ENCODE results near the gene TM2D3.

TM2D3 gene

DNA sequence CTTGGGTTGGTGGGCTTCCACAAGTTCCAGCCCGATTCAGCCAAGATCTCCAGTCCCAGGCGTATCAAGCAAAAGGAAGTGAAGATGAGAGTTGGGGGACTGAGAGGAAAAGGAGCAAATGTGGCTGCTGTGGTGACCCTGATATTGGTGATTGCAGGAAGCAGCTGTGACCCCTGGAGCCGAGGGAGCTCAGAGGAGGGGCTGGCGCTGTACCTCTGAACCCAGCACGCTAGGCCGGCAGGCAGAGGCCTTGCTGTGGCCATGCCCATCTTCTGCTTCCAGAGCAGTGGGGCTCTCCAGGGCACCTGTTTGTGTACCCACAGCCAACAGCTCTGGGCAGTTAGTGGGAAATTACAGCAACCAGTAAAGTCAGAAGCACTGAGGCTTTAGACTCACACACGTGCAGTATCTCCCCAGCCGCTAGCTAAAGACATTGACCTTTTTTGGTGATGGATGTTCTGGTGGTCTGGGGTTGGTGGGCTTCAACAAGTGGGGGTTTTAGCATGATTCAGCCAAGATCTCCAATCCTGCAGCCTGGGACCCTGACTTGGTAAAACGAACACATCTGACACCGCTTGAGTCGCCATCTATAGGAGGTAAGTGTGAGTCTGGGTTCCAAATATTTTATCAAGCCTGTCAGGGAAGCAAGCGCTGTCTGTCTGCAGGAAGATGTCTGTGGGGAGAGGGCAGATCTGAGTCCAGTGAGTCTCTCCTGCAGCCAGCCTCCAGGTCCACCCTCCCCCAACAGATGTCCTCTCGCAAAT lies 33.1 kb downstream of the TM2D3 start:
- TF ChIP-seq, protein P1, sequence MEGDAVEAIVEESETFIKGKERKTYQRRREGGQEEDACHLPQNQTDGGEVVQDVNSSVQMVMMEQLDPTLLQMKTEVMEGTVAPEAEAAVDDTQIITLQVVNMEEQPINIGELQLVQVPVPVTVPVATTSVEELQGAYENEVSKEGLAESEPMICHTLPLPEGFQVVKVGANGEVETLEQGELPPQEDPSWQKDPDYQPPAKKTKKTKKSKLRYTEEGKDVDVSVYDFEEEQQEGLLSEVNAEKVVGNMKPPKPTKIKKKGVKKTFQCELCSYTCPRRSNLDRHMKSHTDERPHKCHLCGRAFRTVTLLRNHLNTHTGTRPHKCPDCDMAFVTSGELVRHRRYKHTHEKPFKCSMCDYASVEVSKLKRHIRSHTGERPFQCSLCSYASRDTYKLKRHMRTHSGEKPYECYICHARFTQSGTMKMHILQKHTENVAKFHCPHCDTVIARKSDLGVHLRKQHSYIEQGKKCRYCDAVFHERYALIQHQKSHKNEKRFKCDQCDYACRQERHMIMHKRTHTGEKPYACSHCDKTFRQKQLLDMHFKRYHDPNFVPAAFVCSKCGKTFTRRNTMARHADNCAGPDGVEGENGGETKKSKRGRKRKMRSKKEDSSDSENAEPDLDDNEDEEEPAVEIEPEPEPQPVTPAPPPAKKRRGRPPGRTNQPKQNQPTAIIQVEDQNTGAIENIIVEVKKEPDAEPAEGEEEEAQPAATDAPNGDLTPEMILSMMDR (IDR thresholded peaks at IDR 0.05; ENCODE audit: unreplicated experiment in 3 of 3), result no peak
- Mint-ChIP-seq H3K27ac (peak overlapping the region; percentile 50 to 80 (median 79)), H3K4me1 (peaks cover 64% of the 10 kb centered on the region), H3K36me3 (ENCODE audit: low read depth) (peaks cover 20% of the 10 kb centered on the region), H3K9me3 (peaks cover 19% of the 10 kb centered on the region), H3K27me3 (ENCODE audit: low read depth) (peaks cover 9% of the 10 kb centered on the region), H3K4me3 (no peak overlapping the region)

DNA sequence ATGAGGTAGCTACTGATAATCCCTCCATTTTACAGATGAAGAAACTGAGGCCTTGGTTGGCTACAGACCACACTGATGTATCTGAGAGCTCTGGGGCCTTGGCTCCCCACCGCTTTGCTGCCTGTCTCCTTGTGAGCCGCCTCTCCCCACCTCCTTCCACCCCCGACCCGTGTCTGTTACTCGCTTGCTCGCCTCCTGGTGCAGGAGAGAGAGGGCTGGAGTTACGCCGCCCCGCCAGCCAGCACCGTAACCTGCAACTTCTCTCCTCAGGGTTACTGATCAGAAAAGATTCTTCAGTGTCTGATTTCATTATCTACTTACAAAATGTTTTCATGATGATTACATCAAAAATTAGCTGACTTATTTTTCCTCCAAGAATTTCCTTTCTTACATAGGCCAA lies 34.1 kb downstream of the TM2D3 start:
- peaks cover 10% of the 10 kb centered on the region for H3K36me3 Mint-ChIP-seq (ENCODE audit: low read depth)
- H3K4me1 Mint-ChIP-seq, result peaks cover 74% of the 10 kb centered on the region
- peaks cover 9% of the 10 kb centered on the region for H3K27me3 Mint-ChIP-seq (ENCODE audit: low read depth)
- TF ChIP-seq, protein P1 (IDR thresholded peaks at IDR 0.05; ENCODE audit: unreplicated experiment in 3 of 3), result no peak
- peak overlapping the region; percentile 50 to 80 (median 79) for H3K27ac Mint-ChIP-seq
- H3K9me3 Mint-ChIP-seq, result peaks cover 11% of the 10 kb centered on the region
- H3K4me3 Mint-ChIP-seq, result peak overlapping the region in 1 of 3 experiments; percentile 56

DNA sequence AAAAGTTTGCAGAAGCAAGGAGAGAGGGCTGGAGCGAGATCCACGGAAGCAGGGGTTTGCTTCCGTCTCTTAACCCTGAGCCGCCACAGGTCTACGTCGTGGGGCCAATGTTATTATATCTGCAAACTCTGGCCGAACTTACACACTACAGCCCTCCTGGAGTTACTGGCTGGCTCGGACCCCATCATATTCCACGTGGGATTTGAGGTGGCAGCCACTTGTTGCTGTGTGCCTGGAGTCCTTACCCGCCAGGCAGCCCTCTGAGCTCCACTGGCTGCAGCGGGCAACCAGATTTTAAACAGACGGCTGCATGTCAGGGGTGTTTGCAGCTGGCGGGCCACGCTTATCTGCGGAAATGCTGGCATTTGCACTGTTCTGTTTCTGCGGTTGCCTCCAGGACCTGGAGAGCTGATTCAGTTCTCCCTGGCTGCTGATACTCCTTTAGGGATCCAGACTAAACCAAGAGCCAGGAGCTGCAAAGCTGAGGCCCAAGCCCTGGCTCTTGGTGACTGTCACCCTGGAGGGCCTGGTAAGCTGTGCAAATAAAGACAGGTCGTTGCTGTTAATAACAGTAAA lies 34.7 kb downstream of the TM2D3 start:
- peaks cover 75% of the 10 kb centered on the region for H3K4me1 Mint-ChIP-seq
- peaks cover 8% of the 10 kb centered on the region for H3K9me3 Mint-ChIP-seq
- H3K36me3 Mint-ChIP-seq (ENCODE audit: low read depth), result peaks cover 4% of the 10 kb centered on the region
- peaks cover 9% of the 10 kb centered on the region for H3K27me3 Mint-ChIP-seq (ENCODE audit: low read depth)
- TF ChIP-seq, protein P1 (IDR thresholded peaks at IDR 0.05; ENCODE audit: unreplicated experiment in 3 of 3), result no peak
- no peak overlapping the region for H3K4me3 Mint-ChIP-seq
- peak overlapping the region in 2 of 3 experiments; percentile 68 to 83 for H3K27ac Mint-ChIP-seq

DNA sequence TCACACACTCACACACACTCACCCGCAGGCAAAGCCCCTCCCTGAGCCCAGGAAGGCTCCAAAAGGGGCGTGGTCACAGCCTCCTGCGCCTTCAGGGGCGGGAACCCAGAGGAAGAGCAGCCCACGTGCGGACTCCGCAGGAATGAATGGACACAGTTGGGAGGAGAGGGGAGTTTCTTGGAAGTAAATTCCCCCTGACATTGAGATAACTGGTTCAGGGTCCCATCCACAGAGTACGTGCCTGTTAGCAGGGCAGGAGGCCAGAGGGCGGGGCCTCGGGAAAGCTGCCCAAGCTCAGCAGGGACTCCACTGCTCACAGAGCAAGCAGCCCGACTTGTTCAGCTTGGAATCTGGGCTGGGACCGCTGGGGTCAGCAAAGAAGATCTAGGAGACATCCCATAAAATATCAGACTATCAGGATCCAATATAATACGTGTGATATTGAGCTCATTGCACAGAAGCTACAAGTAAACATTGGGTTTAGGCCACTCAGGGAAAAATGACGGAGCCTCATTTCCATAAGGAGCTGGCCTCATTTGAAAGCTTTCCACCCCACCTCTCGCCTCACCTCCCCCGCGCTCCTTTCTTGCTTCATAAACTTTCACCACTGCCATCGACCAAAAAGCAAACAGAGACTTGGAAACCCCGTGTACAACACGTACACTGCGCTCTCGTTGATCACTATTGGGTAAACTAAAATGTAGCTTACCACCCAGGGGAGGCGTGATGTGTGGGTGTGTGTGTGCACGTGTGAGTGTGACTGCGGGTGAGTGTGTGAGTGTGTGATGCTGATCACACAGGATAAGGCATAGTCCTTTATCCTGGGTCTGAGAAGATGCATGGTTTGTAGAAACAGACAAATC lies 36.0 kb downstream of the TM2D3 start:
- TF ChIP-seq, protein P1 (IDR thresholded peaks at IDR 0.05; ENCODE audit: unreplicated experiment in 3 of 3), result no peak
- Mint-ChIP-seq H3K4me3 (peak overlapping the region; percentile 31 to 70 (median 56)), H3K4me1 (peaks cover 84% of the 10 kb centered on the region), H3K9me3 (no peaks in the 10 kb centered on the region), H3K27me3 (ENCODE audit: low read depth) (peaks cover 18% of the 10 kb centered on the region), H3K27ac (peak overlapping the region; percentile 67 to 83 (median 68)), H3K36me3 (ENCODE audit: low read depth) (no peaks in the 10 kb centered on the region)

DNA sequence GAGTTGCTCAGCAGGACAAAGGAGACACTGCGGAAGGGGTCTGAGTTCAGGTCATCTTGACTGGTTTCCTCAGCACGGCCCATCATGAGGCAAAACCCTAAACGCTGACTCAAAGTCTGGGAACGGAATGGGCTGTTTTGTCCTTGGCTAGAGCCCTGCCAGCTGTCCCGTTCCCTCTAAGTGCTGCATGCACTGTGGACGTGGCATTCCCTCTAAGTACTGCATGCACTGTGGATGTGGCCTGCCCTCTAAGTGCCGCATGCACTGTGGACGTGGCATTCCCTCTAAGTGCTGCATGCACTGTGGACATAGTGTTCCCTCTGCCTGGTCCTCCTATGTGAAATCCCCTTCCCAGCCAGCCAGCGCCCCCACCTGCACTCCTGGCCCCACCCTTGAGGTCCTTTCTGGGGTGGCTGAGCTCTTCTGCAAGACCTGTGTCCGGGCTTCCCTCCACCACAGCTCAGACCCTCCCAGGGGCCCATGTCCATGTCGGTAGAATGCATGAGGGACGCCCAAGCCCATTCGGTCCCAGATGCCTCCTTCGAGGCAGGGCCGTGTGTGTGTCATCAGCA lies 36.7 kb downstream of the TM2D3 start:
- TF ChIP-seq, protein P1 (IDR thresholded peaks at IDR 0.05; ENCODE audit: unreplicated experiment in 3 of 3), result no peak
- peak overlapping the region; percentile 67 to 84 (median 83) for H3K27ac Mint-ChIP-seq
- H3K36me3 Mint-ChIP-seq (ENCODE audit: low read depth), result no peaks in the 10 kb centered on the region
- peaks cover 84% of the 10 kb centered on the region for H3K4me1 Mint-ChIP-seq
- peaks cover 18% of the 10 kb centered on the region for H3K27me3 Mint-ChIP-seq (ENCODE audit: low read depth)
- H3K9me3 Mint-ChIP-seq, result no peaks in the 10 kb centered on the region
- peak overlapping the region; percentile 31 to 70 (median 56) for H3K4me3 Mint-ChIP-seq
